A549 (cell line): Measurements from ENCODE around the gene FGFR3. TPM values are rescaled to one million over a fixed set of nuclear protein-coding genes. Genes with fewer than 3 reads are reported as not detected.

Experiments
- ATAC-seq, 2 experiments: fragments of 200-7000 bp in 1 of 2; fragments of >200 bp in 1 of 2; cut with Nextera tagmentation in 1 of 2; cut with Tn5 transposase in 1 of 2; 3 replicates each; pipeline versions ENCODE4 v1.8.0 to v1.9.1; 2018 to 2020; ENCODE audit warnings: mild to moderate bottlenecking in 1 of 2, moderate library complexity in 1 of 2
- CTCF ChIA-PET: fragments of 300-600 bp; sonication (Branson Sonifier 250); formaldehyde crosslinking; extraction: SDS; loops from one replicate; lab custom pipeline; 2021; ENCODE audit warnings: antibody characterized with exemption, inconsistent platforms; lab: Yijun Ruan, JAX
- POLR2A ChIA-PET: fragments of 350-600 bp; formaldehyde crosslinking; extraction: SDS; loops from one replicate; lab custom pipeline; 2021; ENCODE audit warnings: antibody characterized with exemption, inconsistent platforms; lab: Yijun Ruan, JAX
- DNase-seq, 2 experiments: peaks; one replicate each; pipeline versions ENCODE4 v3.0.0 to v3.0.0-alpha.2; 2011 to 2016; ENCODE audit warnings: low read depth in 1 of 2, low spot score in 1 of 2
- FAIRE-seq: peaks from 2 replicates; lab custom pipeline; 2011; peaks lifted over from hg19 to GRCh38; lab: Jason Lieb, UNC
- H3K27ac ChIP-seq, 2 experiments: fragments of >200 bp; sonication (Bioruptor Twin); formaldehyde crosslinking; 3 replicates each; pipeline ENCODE4 v1.5.1; 2016 to 2017
- H3K4me1 ChIP-seq: fragments of >200 bp; sonication (Bioruptor Twin); formaldehyde crosslinking; 3 replicates; pipeline ENCODE4 v1.6.1; 2016
- H3K4me2 ChIP-seq: fragments of >200 bp; sonication (Bioruptor Twin); formaldehyde crosslinking; 3 replicates; pipeline ENCODE4 v1.6.1; 2016
- H3K4me3 ChIP-seq: fragments of >200 bp; sonication (Bioruptor Twin); formaldehyde crosslinking; 3 replicates; pipeline ENCODE4 v1.5.1; 2016
- H3K9me3 ChIP-seq: fragments of >200 bp; sonication (Bioruptor Twin); formaldehyde crosslinking; 3 replicates; pipeline ENCODE4 v1.6.1; 2016
- ATOH8 ChIP-seq: fragments of 250-450 bp; sonication (Bioruptor Pico); IDR thresholded peaks from 2 replicates; pipeline ENCODE4 v1.5.0; 2020; ENCODE audit warnings: low read depth, mild to moderate bottlenecking, moderate library complexity
- BCL3 ChIP-seq: fragments of >200 bp; sonication (Bioruptor Twin); formaldehyde crosslinking; IDR thresholded peaks from 3 replicates; pipeline ENCODE4 v1.6.1; 2016
- CEBPB ChIP-seq, 2 experiments: fragments of >200 bp in 1 of 2; sonication (Bioruptor Twin) in 1 of 2; formaldehyde crosslinking in 1 of 2; IDR thresholded peaks; 2 replicates each; pipeline ENCODE4 v1.6.1; 2012 to 2016
- CHD4 ChIP-seq: fragments of 200-600 bp; sonication (generic); IDR thresholded peaks from 2 replicates; pipeline ENCODE4 v1.6.1; 2016; ENCODE audit warnings: antibody characterized with exemption, mild to moderate bottlenecking, borderline replicate concordance
- ELK1 ChIP-seq: fragments of 150-350 bp; IDR thresholded peaks from 2 replicates; pipeline ENCODE4 v1.6.1; 2014; ENCODE audit warnings: low read depth, mild to moderate bottlenecking, low read length
- ESRRA ChIP-seq: fragments of 150-350 bp; IDR thresholded peaks from 2 replicates; pipeline ENCODE4 v1.6.1; 2014; ENCODE audit warnings: mild to moderate bottlenecking, low read length, borderline replicate concordance
- FOSB ChIP-seq: fragments of 250-450 bp; sonication (Bioruptor Pico); IDR thresholded peaks from 2 replicates; pipeline ENCODE4 v1.5.0; 2020; ENCODE audit warnings: mild to moderate bottlenecking, moderate library complexity
- FOSL2 ChIP-seq, 2 experiments: fragments of 450-650 bp in 1 of 2; fragments of >200 bp in 1 of 2; sonication (Bioruptor Twin) in 1 of 2; formaldehyde crosslinking; IDR thresholded peaks; 2 replicates each; pipeline versions ENCODE4 v1.5.0 to v1.6.1; 2016 to 2020; ENCODE audit warnings: mild to moderate bottlenecking in 1 of 2, moderate library complexity in 1 of 2
- HDAC2 ChIP-seq: fragments of 200-600 bp; sonication (generic); IDR thresholded peaks from 2 replicates; pipeline ENCODE4 v1.6.1; 2016
- HES2 ChIP-seq: fragments of >200 bp; sonication (Bioruptor Twin); formaldehyde crosslinking; IDR thresholded peaks from 2 replicates; pipeline ENCODE4 v1.6.1; 2016
- HOXA7 ChIP-seq: fragments of 250-450 bp; sonication (Bioruptor Pico); IDR thresholded peaks from 2 replicates; pipeline ENCODE4 v1.5.0; 2020; ENCODE audit warnings: mild to moderate bottlenecking, moderate library complexity
- HOXB13 ChIP-seq: fragments of 250-450 bp; sonication (Bioruptor Pico); IDR thresholded peaks from 2 replicates; pipeline ENCODE4 v1.5.0; 2020; ENCODE audit warnings: low read depth, mild to moderate bottlenecking, moderate library complexity
- KDM1A ChIP-seq: fragments of 200-600 bp; sonication (generic); IDR thresholded peaks from 2 replicates; pipeline ENCODE4 v1.6.1; 2016; ENCODE audit warnings: low read depth, mild to moderate bottlenecking
- MAFK ChIP-seq: fragments of 450-650 bp; IDR thresholded peaks from 2 replicates; pipeline ENCODE4 v1.6.1; 2014; ENCODE audit not compliant: partially characterized antibody
- NR3C1 ChIP-seq: fragments of >200 bp; sonication (Bioruptor Twin); formaldehyde crosslinking; IDR thresholded peaks from 3 replicates; pipeline ENCODE4 v1.6.1; 2017
- POLR2AphosphoS2 ChIP-seq: conservative IDR thresholded peaks from 2 replicates; pipeline ENCODE4 v1.6.1; 2012; ENCODE audit warnings: low read length, improper control_type of control experiment, inconsistent platforms
- RCOR1 ChIP-seq: fragments of 150-350 bp; IDR thresholded peaks from 2 replicates; pipeline ENCODE4 v1.6.1; 2014; ENCODE audit warnings: antibody characterized with exemption, low read length, low read depth
- REST ChIP-seq: fragments of 200-600 bp; sonication (generic); IDR thresholded peaks from 2 replicates; pipeline ENCODE4 v1.6.1; 2016; ENCODE audit warnings: antibody characterized with exemption, mild to moderate bottlenecking, moderate library complexity
- SMC3 ChIP-seq: fragments of >200 bp; sonication (Bioruptor Twin); formaldehyde crosslinking; IDR thresholded peaks from 3 replicates; pipeline ENCODE4 v1.6.1; 2018; ENCODE audit warnings: inconsistent platforms
- TP53 ChIP-seq: fragments of 250-450 bp; sonication (Bioruptor Pico); IDR thresholded peaks from 2 replicates; pipeline ENCODE4 v1.5.0; 2021; ENCODE audit warnings: mild to moderate bottlenecking, moderate library complexity
- WGBS: methylation state at CpG from one replicate; pipeline ENCODE4 v1.1.6; 2017; ENCODE audit errors: missing lambda C conversion rate; 5-methylcytosine and 5-hydroxymethylcytosine counted together
- polyA plus RNA-seq, 4 experiments: library from polyadenylated mRNA; depleted of rRNA in 3 of 4; stranded (reverse); fragments of >200 nt; fragmentation: RNase III in 1 of 4; extraction: RNeasy Plus Mini Kit Qiagen cat#74134 plus additional on column Dnase treatment in 1 of 4; gene quantifications; 2 replicates in 3 of 4; 3 replicates in 1 of 4; pipeline ENCODE4 v1.2.3, GENCODE V29; 2011 to 2017

FGFR3 gene
- polyA plus RNA-seq, 2 of the 4 experiments (the other 2 are of a cell fraction) = 1.9 to 4.8 TPM

GRCh38 chr4:1750381-1751154 is 42.5 kb upstream of the FGFR3 start:
- TF ChIP-seq POLR2AphosphoS2 = no peak
- TF ChIP-seq MAFK = no peak
- no peak for TF ChIP-seq REST
- no peak for TF ChIP-seq NR3C1
- no peak for TF ChIP-seq HES2
- TF ChIP-seq BCL3 = no peak
- TF ChIP-seq CHD4 = no peak
- TF ChIP-seq RCOR1 = no peak
- TF ChIP-seq KDM1A = no peak
- no peak for TF ChIP-seq TP53 (CRISPR knock-in tag)
- TF ChIP-seq ATOH8 (CRISPR knock-in tag) = no peak
- no peak for TF ChIP-seq ESRRA
- no peak for TF ChIP-seq CEBPB (IDR thresholded peaks at IDR 0.05)
- TF ChIP-seq HDAC2 = no peak
- TF ChIP-seq HOXA7 = no peak
- no peak for TF ChIP-seq SMC3
- TF ChIP-seq FOSL2 (IDR thresholded peaks at IDR 0.05) = no peak
- no peak for TF ChIP-seq FOSL2 (CRISPR knock-in tag; IDR thresholded peaks at IDR 0.05)
- no peak for TF ChIP-seq ELK1
- TF ChIP-seq FOSB (CRISPR knock-in tag) = no peak
- TF ChIP-seq HOXB13 (CRISPR knock-in tag) = no peak
- DNase-seq = no peak
- no peak for FAIRE-seq
- no peak overlapping the region for H3K4me2 ChIP-seq
- ATAC-seq = no peak
- H3K4me3 ChIP-seq = no peak overlapping the region
- ChIA-PET POLR2A (no interaction called here), CTCF (interaction anchor here (3.5 to 13.8 kb wide), 2 partner anchors 39 to 62 kb away, joined by 23 to 227 read pairs; no protein-coding TSS in a partner anchor)
- WGBS = 85% methylated on average over 8 of the region's 18 CpGs
- H3K4me1 ChIP-seq = peaks cover 12% of the 10 kb centered on the region
- H3K9me3 ChIP-seq = no peaks in the 10 kb centered on the region
- H3K27ac ChIP-seq = no peak overlapping the region
